T-cell (primary cell): ENCODE measurements around the gene SRP9. TPM values are rescaled to one million over a fixed set of nuclear protein-coding genes. Genes with fewer than 3 reads are reported as not detected.
"Not testable (repeated sequence)": the region's sequence is repeated elsewhere in the genome, so short reads cannot be mapped to it uniquely, and the experiment has no call there.

ENCODE experiments used
- ATAC-seq, 4 experiments: fragments of 200-7000 bp in 3 of 4; fragments of 150-1000 bp in 1 of 4; cut with Tn5 transposase; replicated peaks in 1 of 4; 1 replicate in 3 of 4; 2 replicates in 1 of 4; pipeline ENCODE4 v1.10.0; 2021; ENCODE audit warnings: moderate library complexity in 3 of 4, mild to moderate bottlenecking in 2 of 4, moderate number of reproducible peaks in 1 of 4
- CTCF ChIA-PET, 2 donors: fragments of 300-600 bp; sonication (Branson Sonifier 250); formaldehyde crosslinking; loops; one replicate each; lab custom pipeline; 2022; ENCODE audit warnings: antibody characterized with exemption in 2 of 2; lab: Charles Lee
- POLR2A ChIA-PET, 2 donors: fragments of 300-600 bp; sonication (Branson Sonifier 250); formaldehyde crosslinking; loops; one replicate each; lab custom pipeline; 2022; ENCODE audit warnings: antibody characterized with exemption in 2 of 2; lab: Charles Lee
- DNase-seq, 35 experiments: peaks; one replicate each; pipeline versions ENCODE4 v3.0.0 to v3.0.0-alpha.2; 2013 to 2023
- H3K27ac ChIP-seq: one replicate; pipeline ENCODE4 v1.5.1; 2013; ENCODE audit warnings: low read length
- H3K27me3 ChIP-seq, 2 experiments: replicated peaks in 1 of 2; 1 replicate in 1 of 2; 2 replicates in 1 of 2; pipeline versions ENCODE4 v1.6.1 to v1.7.0; 2013; ENCODE audit warnings: low read length in 1 of 2, mixed read lengths in 1 of 2; ENCODE audit not compliant: control insufficient read depth in 2 of 2, insufficient read depth in 2 of 2; ENCODE audit errors: extremely low read depth in 1 of 2
- H3K36me3 ChIP-seq, 2 donors: 1 replicate in 1 of 2; 2 replicates in 1 of 2; pipeline versions ENCODE4 v1.6.1 to v1.7.0; 2013; ENCODE audit warnings: low read length in 1 of 2; ENCODE audit not compliant: control insufficient read depth in 2 of 2, insufficient read depth in 1 of 2; ENCODE audit errors: extremely low read depth in 1 of 2
- H3K4me1 ChIP-seq, 2 experiments: 1 replicate in 1 of 2; 2 replicates in 1 of 2; pipeline versions ENCODE4 v1.6.1 to v1.7.0; 2013; ENCODE audit warnings: low read length in 2 of 2, mixed read lengths in 1 of 2; ENCODE audit not compliant: insufficient read depth in 2 of 2, control insufficient read depth in 1 of 2; ENCODE audit errors: extremely low read depth in 1 of 2
- H3K4me3 ChIP-seq, 2 donors: 1 replicate in 1 of 2; 2 replicates in 1 of 2; pipeline versions ENCODE4 v1.5.1 to v1.7.0; 2013; ENCODE audit warnings: mild to moderate bottlenecking in 2 of 2, low read length in 1 of 2, moderate library complexity in 1 of 2; ENCODE audit not compliant: control insufficient read depth in 1 of 2; ENCODE audit errors: extremely low read depth in 1 of 2
- H3K9me3 ChIP-seq: 2 replicates; pipeline ENCODE4 v1.7.0; 2013
- H3K27ac Mint-ChIP-seq, 2 donors: one replicate each; pipeline ENCODE4 v1.8.0; 2020 to 2021; ENCODE audit warnings: mild to moderate bottlenecking in 2 of 2, mixed read lengths in 2 of 2
- H3K27me3 Mint-ChIP-seq, 2 donors: one replicate each; pipeline ENCODE4 v1.8.0; 2021 to 2022; ENCODE audit warnings: mixed read lengths in 2 of 2
- H3K36me3 Mint-ChIP-seq: one replicate; pipeline ENCODE4 v1.8.0; 2021; ENCODE audit warnings: mixed read lengths
- H3K4me1 Mint-ChIP-seq, 3 donors: one replicate each; pipeline ENCODE4 v1.8.0; 2020 to 2022; ENCODE audit warnings: mixed read lengths in 3 of 3, mild to moderate bottlenecking in 1 of 3
- H3K4me3 Mint-ChIP-seq, 3 donors: one replicate each; pipeline ENCODE4 v1.8.0; 2020 to 2022; ENCODE audit warnings: mild to moderate bottlenecking in 3 of 3, mixed read lengths in 3 of 3, moderate library complexity in 3 of 3
- H3K9me3 Mint-ChIP-seq, 3 donors: one replicate each; pipeline ENCODE4 v1.8.0; 2020 to 2022; ENCODE audit warnings: mixed read lengths in 3 of 3
- WGBS: methylation state at CpG from one replicate; pipeline ENCODE4 v1.1.5; 2013; ENCODE audit warnings: missing lambda C conversion rate; ENCODE audit not compliant: insufficient coverage; 5-methylcytosine and 5-hydroxymethylcytosine counted together
- total RNA-seq, 35 experiments: library from RNA in 6 of 35; stranded (reverse) in 6 of 35; fragments of 120-200 nt in 1 of 35; gene quantifications; one replicate each; pipeline versions ENCODE4 v1.2.1 to v1.2.4 and lab custom pipeline; 2013 to 2026

Gene SRP9
- total RNA-seq, 5 donors from 2014 or later (not counting 1 experiment from before 2014, with no cell fraction given), result 74.1 to 152 (median 137) TPM

DNA sequence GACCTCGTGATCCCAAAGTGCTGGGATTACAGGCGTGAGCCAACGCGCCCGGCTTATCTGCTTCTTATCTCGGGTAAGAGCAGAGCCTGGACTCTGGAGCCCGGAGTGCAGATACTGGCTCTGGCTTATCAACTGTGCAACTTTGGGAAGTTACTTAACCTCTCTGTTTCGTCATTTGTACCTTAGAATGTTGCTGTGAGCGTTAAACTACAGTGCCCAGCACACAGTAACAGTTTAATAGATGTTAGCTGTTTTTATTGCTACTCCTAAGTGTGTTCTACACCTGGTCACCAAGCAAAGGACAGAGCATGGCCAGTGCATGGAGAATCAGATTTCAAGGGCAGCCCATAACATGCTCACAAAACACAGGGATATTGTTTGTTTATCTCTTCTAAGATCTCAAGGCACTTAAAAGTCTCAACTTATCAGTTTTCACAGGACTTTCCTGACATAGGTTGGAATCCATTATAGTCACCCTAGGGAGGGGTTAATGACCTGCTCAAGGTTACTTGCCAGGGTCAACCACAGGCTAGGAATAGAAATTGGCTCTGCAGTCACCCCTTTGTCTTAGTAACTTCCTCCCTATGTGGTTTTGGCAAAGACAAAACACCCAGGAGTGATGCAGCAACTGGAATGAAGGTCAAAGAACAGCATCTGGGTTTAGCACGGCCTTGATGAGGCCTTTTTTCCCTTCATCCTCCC, 22.5 kb upstream of the SRP9 start:
- no peak for ATAC-seq
- H3K27me3 Mint-ChIP-seq, result peaks cover 2 to 3% of the 10 kb centered on the region in 2 donors
- CTCF ChIA-PET, result interaction anchor here in 1 of 2 donors (0.7 kb wide), 1 partner anchor 326 kb away, joined by 4 read pairs; no protein-coding TSS in a partner anchor

DNA sequence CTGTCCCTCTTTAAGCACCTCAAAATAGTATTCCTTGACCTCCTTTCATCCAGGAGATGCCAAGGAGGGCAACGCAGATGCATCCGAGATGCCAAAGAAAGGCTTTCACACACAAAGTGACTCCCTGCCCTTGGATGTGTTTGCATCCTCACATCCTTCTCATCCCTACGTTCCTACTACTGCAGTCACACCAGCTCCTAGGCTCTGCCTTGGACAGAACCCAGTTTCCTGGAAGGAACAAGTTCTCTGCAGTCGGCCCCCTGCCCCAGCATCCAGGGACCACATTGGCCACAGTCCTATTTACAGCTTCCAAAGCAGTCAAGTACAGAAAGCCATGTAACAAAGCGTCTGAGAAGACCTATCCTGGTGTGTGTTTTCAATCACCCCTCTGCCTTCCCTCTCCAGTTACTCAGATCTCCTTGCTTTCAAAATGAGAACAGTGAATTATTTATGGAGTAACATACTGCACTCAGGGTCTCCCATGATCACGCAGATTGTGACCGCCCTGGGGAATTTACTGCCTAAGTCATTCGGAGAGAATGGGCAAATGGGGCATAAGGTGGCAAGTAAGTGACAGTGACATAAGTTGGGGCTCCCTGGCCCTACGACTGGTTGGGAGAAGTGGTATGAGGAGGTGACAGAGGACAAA, 21.8 kb upstream of the SRP9 start:
- no peak for DNase-seq
- ChIA-PET POLR2A (no interaction called here), CTCF (no interaction called here)
- H3K36me3 ChIP-seq, result no peaks in the 10 kb centered on the region
- Mint-ChIP-seq H3K27ac (no peak overlapping the region), H3K4me1 (no peaks in the 10 kb centered on the region), H3K27me3 (peaks cover 0 to 2% of the 10 kb centered on the region in 2 donors), H3K9me3 (no peaks in the 10 kb centered on the region), H3K4me3 (no peak overlapping the region), H3K36me3 (no peaks in the 10 kb centered on the region)
- no peak for ATAC-seq
- no peak overlapping the region for H3K27ac ChIP-seq
- no peaks in the 10 kb centered on the region for H3K4me1 ChIP-seq
- H3K9me3 ChIP-seq, result no peaks in the 10 kb centered on the region
- 80% methylated on average over 7 of the region's 9 CpGs for WGBS
- peaks cover 0 to 13% of the 10 kb centered on the region in 2 experiments for H3K27me3 ChIP-seq
- H3K4me3 ChIP-seq, result no peak overlapping the region

More for the DNA sequence above, 22.5 kb upstream of the SRP9 start:
- H3K27ac ChIP-seq, result no peak overlapping the region
- no peak overlapping the region for H3K27ac Mint-ChIP-seq
- no peaks in the 10 kb centered on the region for H3K9me3 ChIP-seq
- POLR2A ChIA-PET, result no interaction called here
- peaks cover 0 to 16% of the 10 kb centered on the region in 2 experiments for H3K27me3 ChIP-seq
- WGBS, result 70% methylated on average over 5 of the region's 10 CpGs
- no peaks in the 10 kb centered on the region for H3K9me3 Mint-ChIP-seq
- no peaks in the 10 kb centered on the region for H3K36me3 ChIP-seq
- H3K36me3 Mint-ChIP-seq, result no peaks in the 10 kb centered on the region
- H3K4me3 Mint-ChIP-seq, result no peak overlapping the region
- H3K4me3 ChIP-seq, result no peak overlapping the region
- H3K4me1 ChIP-seq, result no peaks in the 10 kb centered on the region
- DNase-seq, result no peak
- no peaks in the 10 kb centered on the region for H3K4me1 Mint-ChIP-seq

DNA sequence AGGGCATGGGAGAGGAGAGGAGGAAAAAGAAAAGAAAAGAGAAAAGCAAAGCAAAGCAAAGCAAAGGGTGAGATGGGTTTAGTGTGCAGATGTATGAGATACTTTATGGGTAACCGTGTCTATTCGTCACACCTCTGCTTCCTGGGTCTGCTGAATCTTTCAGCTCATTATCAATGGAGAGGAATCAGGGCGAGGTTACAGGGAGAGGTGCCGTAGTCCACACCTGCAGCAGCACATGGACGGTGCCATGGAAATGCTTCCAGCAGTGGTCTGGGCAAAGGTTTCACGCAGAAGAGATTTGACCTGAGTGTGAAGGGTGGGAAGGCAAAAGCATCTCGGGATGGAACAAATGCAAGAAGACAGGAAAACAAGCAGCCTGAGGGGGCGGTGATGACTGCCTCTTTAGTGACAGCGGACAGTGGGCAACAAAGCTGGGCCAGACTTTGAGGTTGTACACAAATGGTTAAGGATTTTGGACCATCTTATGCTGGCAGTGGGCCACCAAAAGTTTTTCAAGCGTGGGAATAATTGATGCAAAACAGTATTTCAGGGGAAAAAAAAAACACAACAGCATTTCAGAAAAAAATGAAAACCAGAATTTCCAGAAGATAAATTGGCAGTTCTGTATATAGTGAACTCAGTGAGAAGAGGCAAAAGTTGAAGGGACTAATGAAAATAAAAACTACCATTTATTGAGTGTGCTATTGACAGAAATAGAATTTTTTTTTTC, 19.5 kb upstream of the SRP9 start:
- Mint-ChIP-seq H3K36me3 (no peaks in the 10 kb centered on the region), H3K27ac (no peak overlapping the region), H3K4me3 (no peak overlapping the region), H3K4me1 (no peaks in the 10 kb centered on the region), H3K27me3 (peaks cover 0 to 3% of the 10 kb centered on the region in 2 donors), H3K9me3 (no peaks in the 10 kb centered on the region)
- Histone ChIP-seq H3K4me1 (no peaks in the 10 kb centered on the region), H3K27ac (no peak overlapping the region), H3K27me3 (peaks cover 0 to 9% of the 10 kb centered on the region in 2 experiments), H3K9me3 (no peaks in the 10 kb centered on the region), H3K36me3 (no peaks in the 10 kb centered on the region), H3K4me3 (no peak overlapping the region)
- no peak for ATAC-seq
- CTCF ChIA-PET, result no interaction called here
- WGBS, result 87% methylated on average over 8 of the region's 10 CpGs
- DNase-seq, result no peak
- POLR2A ChIA-PET, result no interaction called here

DNA sequence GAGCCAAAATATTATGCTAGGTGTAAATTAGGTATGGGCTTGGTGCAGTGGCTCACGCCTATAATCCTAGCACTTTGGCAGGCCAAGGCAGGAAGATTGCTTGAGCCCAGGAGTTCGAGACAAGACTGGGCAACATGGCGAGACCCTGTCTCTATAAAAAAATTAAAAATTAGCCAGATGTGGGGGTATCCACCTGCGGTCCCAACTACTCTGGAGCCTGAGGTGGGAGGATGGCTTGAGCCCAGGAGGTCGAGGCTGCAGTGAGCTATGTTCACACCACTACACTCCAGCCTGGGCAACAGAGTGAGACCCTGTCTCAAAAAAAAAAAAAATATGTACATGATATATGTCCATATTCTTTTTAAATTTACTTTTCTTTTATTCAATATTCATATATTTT, 17.7 kb upstream of the SRP9 start:
- peaks cover 0 to 14% of the 10 kb centered on the region in 2 experiments for H3K27me3 ChIP-seq
- POLR2A ChIA-PET, H3K9me3 Mint-ChIP-seq, ATAC-seq, H3K36me3 Mint-ChIP-seq, DNase-seq, CTCF ChIA-PET, H3K27me3 Mint-ChIP-seq, H3K27ac ChIP-seq, H3K4me3 Mint-ChIP-seq, H3K9me3 ChIP-seq, H3K27ac Mint-ChIP-seq, H3K4me1 Mint-ChIP-seq, H3K4me3 ChIP-seq, H3K36me3 ChIP-seq, H3K4me1 ChIP-seq: not testable (repeated sequence)
- 86% methylated on average over 1 of the region's 5 CpGs for WGBS

DNA sequence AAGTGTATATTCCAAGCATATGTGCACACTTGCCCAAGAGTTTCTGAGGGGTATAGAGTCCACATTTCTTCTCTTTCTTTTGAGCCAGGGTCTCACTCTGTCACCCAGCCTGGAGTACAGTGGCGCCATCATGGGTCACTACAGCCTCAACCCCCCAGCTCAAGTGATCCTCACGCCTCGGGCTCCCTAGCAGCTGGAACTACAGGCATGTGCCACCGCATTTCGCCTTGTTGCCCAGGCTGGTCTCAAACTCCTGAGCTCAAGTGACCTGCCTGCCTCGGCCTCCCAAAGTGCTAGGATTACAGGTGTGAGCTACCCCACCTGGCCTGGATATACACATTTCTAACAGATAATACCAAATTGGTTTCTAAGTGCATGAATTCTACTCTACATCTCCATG, 17.1 kb upstream of the SRP9 start:
- H3K4me1 ChIP-seq, result no peaks in the 10 kb centered on the region
- no peaks in the 10 kb centered on the region for H3K36me3 Mint-ChIP-seq
- ATAC-seq, result no peak
- ChIA-PET CTCF (no interaction called here), POLR2A (no interaction called here)
- no peak overlapping the region for H3K4me3 Mint-ChIP-seq
- H3K36me3 ChIP-seq, result no peaks in the 10 kb centered on the region
- WGBS, result 93% methylated on average over 6 of the region's 6 CpGs
- H3K27me3 Mint-ChIP-seq, result peaks cover 0 to 5% of the 10 kb centered on the region in 2 donors
- no peaks in the 10 kb centered on the region for H3K4me1 Mint-ChIP-seq
- no peak overlapping the region for H3K4me3 ChIP-seq
- H3K27ac Mint-ChIP-seq, result no peak overlapping the region
- no peak for DNase-seq
- H3K9me3 Mint-ChIP-seq, result no peaks in the 10 kb centered on the region
- no peak overlapping the region for H3K27ac ChIP-seq
- H3K9me3 ChIP-seq, result no peaks in the 10 kb centered on the region
- H3K27me3 ChIP-seq, result peaks cover 0 to 18% of the 10 kb centered on the region in 2 experiments

GRCh38 chr1:225761395-225761794, 16.2 kb upstream of the SRP9 start:
- H3K27me3 Mint-ChIP-seq, DNase-seq, H3K4me3 ChIP-seq, CTCF ChIA-PET, ATAC-seq, H3K4me3 Mint-ChIP-seq, H3K9me3 ChIP-seq, H3K36me3 ChIP-seq, H3K36me3 Mint-ChIP-seq, H3K9me3 Mint-ChIP-seq, H3K27ac Mint-ChIP-seq, H3K27ac ChIP-seq, H3K4me1 Mint-ChIP-seq, POLR2A ChIA-PET, H3K4me1 ChIP-seq: not testable (repeated sequence)
- WGBS, result 96% methylated on average over 4 of the region's 6 CpGs
- peaks cover 0 to 22% of the 10 kb centered on the region in 2 experiments for H3K27me3 ChIP-seq
